Breast epithelium (tissue), 3 donors: ENCODE data around the gene PABPC3.

Experiments
- CTCF ChIP-seq, 3 donors: fragments of 450-650 bp; IDR thresholded peaks; one replicate each; pipeline ENCODE4 v1.5.1; 2016 to 2017; ENCODE audit warnings: antibody characterized with exemption in 3 of 3, mild to moderate bottlenecking in 3 of 3, moderate library complexity in 3 of 3
- POLR2A ChIP-seq: fragments of 450-650 bp; IDR thresholded peaks from one replicate; pipeline ENCODE4 v1.6.1; 2016; ENCODE audit warnings: antibody characterized with exemption, mild to moderate bottlenecking, moderate library complexity
- POLR2AphosphoS5 ChIP-seq, 3 donors: sonication (generic); formaldehyde crosslinking; IDR thresholded peaks; one replicate each; pipeline ENCODE4 v1.6.1; 2017; ENCODE audit warnings: antibody characterized with exemption in 3 of 3

- no peak for TF ChIP-seq CTCF (IDR thresholded peaks at IDR 0.05)
- no peak for TF ChIP-seq POLR2A
- TF ChIP-seq POLR2AphosphoS5 (IDR thresholded peaks at IDR 0.05), result no peak
These were observed 29.8 kb upstream of the PABPC3 start for GRCh38 chr13:25065974-25066770.
